Mucosa of stomach (tissue), 1 donor: ENCODE data around the gene KCNT2.
"Not testable (repeated sequence)": the region's sequence is repeated elsewhere in the genome, so short reads cannot be mapped to it uniquely, and the experiment has no call there.

Experiments used
- H3K27me3 ChIP-seq: one replicate; pipeline ENCODE4 v1.7.0; 2013; ENCODE audit warnings: mild to moderate bottlenecking, low read length; ENCODE audit not compliant: control insufficient read depth, insufficient read depth
- H3K36me3 ChIP-seq: one replicate; pipeline ENCODE4 v1.7.0; 2013; ENCODE audit warnings: low read length; ENCODE audit not compliant: control insufficient read depth, insufficient read depth
- H3K4me1 ChIP-seq: one replicate; pipeline ENCODE4 v1.7.0; 2013; ENCODE audit warnings: mild to moderate bottlenecking, low read length; ENCODE audit not compliant: control insufficient read depth, insufficient read depth
- H3K4me3 ChIP-seq: one replicate; pipeline ENCODE4 v1.7.0; 2013; ENCODE audit warnings: low read length
- H3K9ac ChIP-seq: one replicate; pipeline ENCODE4 v1.7.0; 2013; ENCODE audit warnings: mild to moderate bottlenecking, low read length, moderate library complexity
- H3K9me3 ChIP-seq: one replicate; pipeline ENCODE4 v1.7.0; 2013; ENCODE audit warnings: mild to moderate bottlenecking, low read length, moderate library complexity; ENCODE audit not compliant: control insufficient read depth
- donor health status: Pancreatic carcinoma.

Gene KCNT2

GRCh38 chr1:196277860-196278259 lies 330.4 kb downstream of the KCNT2 start:
- Histone ChIP-seq H3K36me3 (no peaks in the 10 kb centered on the region), H3K9me3 (no peaks in the 10 kb centered on the region), H3K9ac (no peak overlapping the region), H3K4me1 (no peaks in the 10 kb centered on the region), H3K27me3 (no peaks in the 10 kb centered on the region), H3K4me3 (no peak overlapping the region)

GRCh38 chr1:196271212-196271947 lies 336.9 kb downstream of the KCNT2 start:
- Histone ChIP-seq H3K9ac (no peak overlapping the region), H3K36me3 (no peaks in the 10 kb centered on the region), H3K27me3 (no peaks in the 10 kb centered on the region), H3K4me1 (no peaks in the 10 kb centered on the region), H3K4me3 (no peak overlapping the region), H3K9me3 (no peaks in the 10 kb centered on the region)

DNA sequence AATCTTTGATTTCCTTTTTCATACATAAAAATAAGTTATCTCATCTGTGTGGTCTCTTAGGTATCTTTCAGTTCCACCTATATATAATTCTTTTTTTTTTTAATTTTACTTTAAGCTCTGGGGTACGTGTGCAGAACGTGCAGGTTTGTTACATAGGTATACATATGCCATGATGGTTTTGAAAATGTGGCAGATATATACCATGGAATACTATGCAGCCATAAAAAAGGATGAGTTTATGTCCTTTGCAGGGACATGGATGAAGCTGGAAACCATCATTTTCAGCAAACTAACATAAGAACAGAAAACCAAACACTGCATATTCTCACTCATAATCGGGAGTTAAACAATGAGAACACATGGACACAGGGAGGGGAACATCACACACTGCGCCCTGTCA lies 345.2 kb downstream of the KCNT2 start:
- not testable (repeated sequence) for H3K36me3 ChIP-seq, H3K27me3 ChIP-seq, H3K9me3 ChIP-seq, H3K4me1 ChIP-seq, H3K4me3 ChIP-seq, H3K9ac ChIP-seq

DNA sequence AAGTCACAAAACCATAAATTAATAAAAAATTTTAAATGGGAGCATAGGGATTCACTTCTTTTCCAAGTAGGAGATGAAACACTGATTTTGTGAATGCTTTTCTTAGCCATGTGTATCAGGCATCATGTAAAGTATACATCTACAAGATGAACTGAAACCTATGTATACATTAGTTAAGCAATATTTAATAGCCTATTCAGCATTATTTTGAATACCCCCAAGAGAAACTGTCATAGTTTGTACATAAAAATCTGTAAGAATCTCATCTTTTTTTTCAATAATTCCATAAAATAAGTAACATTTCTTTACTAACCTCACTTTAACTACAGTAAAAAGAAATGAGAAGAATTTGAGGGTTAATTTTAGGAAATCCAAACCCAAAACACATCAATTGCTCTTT lies 348.0 kb downstream of the KCNT2 start:
- Histone ChIP-seq H3K9me3 (no peaks in the 10 kb centered on the region), H3K4me3 (no peak overlapping the region), H3K4me1 (no peaks in the 10 kb centered on the region), H3K27me3 (no peaks in the 10 kb centered on the region), H3K36me3 (no peaks in the 10 kb centered on the region), H3K9ac (no peak overlapping the region)

GRCh38 chr1:196259316-196259715 lies 348.9 kb downstream of the KCNT2 start:
- Histone ChIP-seq H3K4me1 (no peaks in the 10 kb centered on the region), H3K9ac (no peak overlapping the region), H3K36me3 (no peaks in the 10 kb centered on the region), H3K4me3 (no peak overlapping the region), H3K27me3 (no peaks in the 10 kb centered on the region), H3K9me3 (no peaks in the 10 kb centered on the region)

GRCh38 chr1:196255762-196256161 lies 352.5 kb downstream of the KCNT2 start:
- H3K9me3 ChIP-seq = no peaks in the 10 kb centered on the region
- no peak overlapping the region for H3K9ac ChIP-seq
- H3K4me1 ChIP-seq = no peaks in the 10 kb centered on the region
- no peak overlapping the region for H3K4me3 ChIP-seq
- no peaks in the 10 kb centered on the region for H3K27me3 ChIP-seq
- H3K36me3 ChIP-seq = no peaks in the 10 kb centered on the region

GRCh38 chr1:196229546-196229945 lies 378.7 kb downstream of the KCNT2 start:
- H3K4me3 ChIP-seq = no peak overlapping the region
- H3K9ac ChIP-seq = no peak overlapping the region
- H3K4me1 ChIP-seq = no peaks in the 10 kb centered on the region
- H3K9me3 ChIP-seq = no peaks in the 10 kb centered on the region
- no peaks in the 10 kb centered on the region for H3K27me3 ChIP-seq
- H3K36me3 ChIP-seq = no peaks in the 10 kb centered on the region

GRCh38 chr1:196214866-196215265 lies 393.4 kb downstream of the KCNT2 start:
- Histone ChIP-seq H3K27me3 (no peaks in the 10 kb centered on the region), H3K9me3 (no peaks in the 10 kb centered on the region), H3K4me3 (no peak overlapping the region), H3K9ac (no peak overlapping the region), H3K4me1 (no peaks in the 10 kb centered on the region), H3K36me3 (no peaks in the 10 kb centered on the region)

- H3K4me3 ChIP-seq = no peak overlapping the region
- no peaks in the 10 kb centered on the region for H3K4me1 ChIP-seq
- no peaks in the 10 kb centered on the region for H3K27me3 ChIP-seq
- no peaks in the 10 kb centered on the region for H3K9me3 ChIP-seq
- no peaks in the 10 kb centered on the region for H3K36me3 ChIP-seq
- no peak overlapping the region for H3K9ac ChIP-seq
Observed at GRCh38 chr1:196209983-196210382, 398.3 kb downstream of the KCNT2 start.

- Histone ChIP-seq H3K36me3 (no peaks in the 10 kb centered on the region), H3K4me1 (no peaks in the 10 kb centered on the region), H3K9ac (no peak overlapping the region), H3K9me3 (no peaks in the 10 kb centered on the region), H3K27me3 (no peaks in the 10 kb centered on the region), H3K4me3 (no peak overlapping the region)
Observed at GRCh38 chr1:196209265-196209664, 399.0 kb downstream of the KCNT2 start.

DNA sequence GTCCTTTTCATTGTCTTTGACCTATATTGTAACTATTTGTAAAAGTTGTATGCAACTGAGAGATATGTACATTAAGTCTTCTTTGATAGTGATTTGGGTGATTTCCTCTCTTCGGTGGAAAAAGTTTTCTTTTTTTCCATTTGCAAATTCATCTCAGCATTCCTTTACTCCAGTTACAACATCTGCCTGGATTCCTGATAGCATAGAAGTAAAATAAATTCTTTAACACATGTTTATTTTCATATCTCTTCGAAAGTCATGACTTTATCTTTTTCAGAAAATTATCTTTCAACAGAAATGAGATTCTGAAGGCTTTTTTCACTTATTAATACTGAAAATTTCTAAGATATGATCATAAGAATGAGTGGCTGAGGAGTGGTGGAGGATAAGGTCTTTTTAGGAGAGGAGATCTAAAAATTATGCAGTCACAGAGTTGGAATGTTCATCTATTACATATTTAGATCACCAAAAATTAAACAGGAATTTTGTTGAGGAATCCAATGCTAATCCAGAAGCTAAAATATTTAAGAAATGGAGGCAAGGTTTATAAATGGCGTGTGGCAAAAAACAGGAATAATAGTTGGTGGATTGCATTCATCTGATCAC lies 400.5 kb downstream of the KCNT2 start:
- Histone ChIP-seq H3K36me3 (no peaks in the 10 kb centered on the region), H3K4me3 (no peak overlapping the region), H3K27me3 (no peaks in the 10 kb centered on the region), H3K9ac (no peak overlapping the region), H3K9me3 (no peaks in the 10 kb centered on the region), H3K4me1 (no peaks in the 10 kb centered on the region)

DNA sequence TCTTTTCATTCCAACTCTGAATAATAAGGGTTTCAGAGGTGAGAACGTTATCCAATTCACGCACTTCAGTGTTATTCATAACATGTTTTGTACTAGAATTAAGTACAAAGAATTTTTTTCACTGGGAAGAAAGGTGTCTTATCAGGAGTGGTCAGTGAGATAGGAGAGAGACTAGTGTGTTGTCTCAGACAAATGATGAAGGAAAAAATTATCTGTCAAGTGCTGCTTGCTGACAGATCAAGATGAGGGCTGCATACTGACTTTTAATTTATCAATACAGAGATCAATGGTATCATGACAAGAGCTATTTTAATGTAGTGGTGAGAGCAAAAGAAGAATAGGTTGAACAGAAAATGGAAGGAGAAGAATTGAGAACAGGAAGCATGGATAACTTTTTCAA lies 402.4 kb downstream of the KCNT2 start:
- no peaks in the 10 kb centered on the region for H3K36me3 ChIP-seq
- H3K4me1 ChIP-seq = no peaks in the 10 kb centered on the region
- no peak overlapping the region for H3K9ac ChIP-seq
- H3K4me3 ChIP-seq = no peak overlapping the region
- H3K27me3 ChIP-seq = no peaks in the 10 kb centered on the region
- no peaks in the 10 kb centered on the region for H3K9me3 ChIP-seq
